Inferior parietal cortex (tissue), 1 donor: ENCODE results near the gene KCNJ10.
A peak's percentile ranks its signal among the peaks of the same experiment; 100 is the strongest.

Experiments used
- DNase-seq: peaks from one replicate; pipeline ENCODE4 v3.0.0-alpha.2; 2016; ENCODE audit errors: extremely low spot score

Gene KCNJ10

GRCh38 chr1:160024195-160024905, 45.6 kb downstream of the KCNJ10 start:
- DNase-seq: no peak

GRCh38 chr1:160022330-160023310, 47.3 kb downstream of the KCNJ10 start:
- no peak for DNase-seq

- no peak for DNase-seq
Observed at GRCh38 chr1:160021376-160022074, 48.4 kb downstream of the KCNJ10 start.

GRCh38 chr1:160020196-160020595, 49.8 kb downstream of the KCNJ10 start:
- DNase-seq: no peak

- DNase-seq: no peak
Observed at GRCh38 chr1:160018900-160019299, 51.1 kb downstream of the KCNJ10 start.

GRCh38 chr1:160018347-160018746, 51.6 kb downstream of the KCNJ10 start:
- DNase-seq: no peak

- no peak for DNase-seq
Observed at GRCh38 chr1:160017592-160017991, 52.4 kb downstream of the KCNJ10 start.

GRCh38 chr1:160011781-160012180, 58.2 kb downstream of the KCNJ10 start:
- DNase-seq: no peak

GRCh38 chr1:160009801-160010200, 60.2 kb downstream of the KCNJ10 start:
- no peak for DNase-seq

GRCh38 chr1:160009081-160009480, 60.9 kb downstream of the KCNJ10 start:
- DNase-seq: no peak

- peak; percentile 81 for DNase-seq
Observed at GRCh38 chr1:160007577-160008200, 62.3 kb downstream of the KCNJ10 start.

GRCh38 chr1:160006312-160006940, 63.5 kb downstream of the KCNJ10 start:
- no peak for DNase-seq

GRCh38 chr1:160005070-160005469, 64.9 kb downstream of the KCNJ10 start:
- no peak for DNase-seq

- no peak for DNase-seq
Observed at GRCh38 chr1:160004425-160004824, 65.5 kb downstream of the KCNJ10 start.

GRCh38 chr1:160004001-160004400, 66.0 kb downstream of the KCNJ10 start:
- no peak for DNase-seq

GRCh38 chr1:160001440-160001839, 68.5 kb downstream of the KCNJ10 start:
- DNase-seq: no peak

GRCh38 chr1:159999204-159999603, 70.8 kb downstream of the KCNJ10 start:
- DNase-seq: no peak

- DNase-seq: no peak
Observed at GRCh38 chr1:159996653-159997052, 73.3 kb downstream of the KCNJ10 start.

GRCh38 chr1:159994896-159995295, 75.1 kb downstream of the KCNJ10 start:
- no peak for DNase-seq

- DNase-seq: no peak
Observed at GRCh38 chr1:159993911-159994310, 76.0 kb downstream of the KCNJ10 start.

- no peak for DNase-seq
Observed at GRCh38 chr1:159992161-159992560, 77.8 kb downstream of the KCNJ10 start.
